HG02678 (cell line): ENCODE measurements around the gene ABAT.
"Not testable (repeated sequence)": the region's sequence is repeated elsewhere in the genome, so short reads cannot be mapped to it uniquely, and the experiment has no call there.

ENCODE experiments used
- ATAC-seq: cut with Tn5 transposase; IDR thresholded peaks from one replicate; pipeline ENCODE4 v1.9.1; 2021; ENCODE audit warnings: mild to moderate bottlenecking, moderate library complexity; ENCODE audit not compliant: unreplicated experiment

The ABAT gene

GRCh38 chr16:8678068-8678927, 3.9 kb downstream of the ABAT start:
- ATAC-seq, result no peak

DNA sequence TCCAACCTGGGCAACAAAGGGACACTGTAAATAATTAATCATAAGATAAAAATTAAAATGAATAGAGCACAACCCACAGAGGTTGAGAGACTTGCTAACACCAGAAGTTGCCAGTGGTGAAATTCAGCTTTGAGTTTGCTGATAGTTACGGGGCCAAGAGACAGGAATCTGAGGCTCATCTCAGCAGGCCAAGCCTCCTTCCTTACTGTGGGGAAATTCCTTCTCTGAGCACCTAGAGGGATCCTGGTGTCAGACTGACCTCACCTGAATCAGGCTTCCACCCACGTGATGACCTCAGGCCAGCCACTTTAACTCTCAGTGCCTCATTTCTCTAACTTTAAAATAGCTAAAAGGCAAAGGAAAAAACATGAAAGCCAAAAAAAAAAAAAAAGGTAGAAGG, 4.7 kb downstream of the ABAT start:
- no peak for ATAC-seq

DNA sequence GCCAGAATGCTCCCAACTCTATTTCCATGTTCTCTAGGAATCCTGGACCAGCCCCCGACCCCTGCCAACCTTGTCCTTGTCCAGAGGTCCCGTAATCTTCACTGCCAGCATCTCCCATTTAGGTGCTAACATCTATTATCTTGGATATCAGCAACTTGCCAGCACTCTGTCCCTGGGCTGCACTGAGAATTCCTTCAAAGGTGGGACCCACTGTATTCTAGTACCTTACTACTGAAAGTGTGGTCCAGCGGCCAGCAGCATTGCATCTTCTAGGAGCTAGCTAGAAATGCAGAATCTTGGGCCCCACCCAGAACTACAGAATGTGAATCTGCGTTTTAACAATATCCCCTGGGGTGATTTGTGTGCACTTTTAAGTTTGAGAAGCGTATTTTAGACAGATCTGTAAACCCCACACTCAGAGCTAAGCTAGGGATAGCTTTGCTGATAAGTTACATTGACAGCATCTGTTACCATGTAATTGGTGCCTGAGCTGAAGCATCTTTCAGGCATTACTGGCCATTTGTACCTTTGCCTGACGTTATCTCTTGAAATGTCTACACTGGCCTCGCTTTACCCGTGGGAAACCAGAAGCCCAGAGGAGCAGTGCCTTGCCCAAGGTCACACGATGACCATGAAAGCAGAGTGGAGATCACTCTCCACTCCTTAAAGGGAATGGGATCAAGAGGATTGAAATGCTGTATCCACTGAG, 8.3 kb downstream of the ABAT start:
- ATAC-seq, result no peak

DNA sequence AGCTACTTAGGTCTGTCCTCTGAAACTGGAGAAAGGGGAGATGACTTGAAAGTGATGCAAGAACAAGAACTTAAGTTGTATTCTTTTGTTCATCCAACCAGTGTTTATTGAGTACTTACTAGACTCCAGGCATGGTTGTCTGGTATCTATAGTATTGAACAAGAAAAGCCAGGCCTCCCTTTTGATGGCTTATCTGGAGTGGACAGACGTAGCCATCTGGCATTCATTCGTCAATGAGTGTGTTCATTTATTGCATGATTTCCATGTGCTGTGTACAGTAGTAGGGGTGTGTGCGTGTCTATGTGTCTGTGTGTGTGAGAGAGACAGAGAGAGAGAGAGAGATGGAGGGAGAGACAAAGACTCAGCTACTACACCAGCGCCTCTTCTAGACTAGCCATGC, 9.2 kb downstream of the ABAT start:
- ATAC-seq, result no peak

GRCh38 chr16:8685617-8686016, 11.2 kb downstream of the ABAT start:
- ATAC-seq, result no peak

DNA sequence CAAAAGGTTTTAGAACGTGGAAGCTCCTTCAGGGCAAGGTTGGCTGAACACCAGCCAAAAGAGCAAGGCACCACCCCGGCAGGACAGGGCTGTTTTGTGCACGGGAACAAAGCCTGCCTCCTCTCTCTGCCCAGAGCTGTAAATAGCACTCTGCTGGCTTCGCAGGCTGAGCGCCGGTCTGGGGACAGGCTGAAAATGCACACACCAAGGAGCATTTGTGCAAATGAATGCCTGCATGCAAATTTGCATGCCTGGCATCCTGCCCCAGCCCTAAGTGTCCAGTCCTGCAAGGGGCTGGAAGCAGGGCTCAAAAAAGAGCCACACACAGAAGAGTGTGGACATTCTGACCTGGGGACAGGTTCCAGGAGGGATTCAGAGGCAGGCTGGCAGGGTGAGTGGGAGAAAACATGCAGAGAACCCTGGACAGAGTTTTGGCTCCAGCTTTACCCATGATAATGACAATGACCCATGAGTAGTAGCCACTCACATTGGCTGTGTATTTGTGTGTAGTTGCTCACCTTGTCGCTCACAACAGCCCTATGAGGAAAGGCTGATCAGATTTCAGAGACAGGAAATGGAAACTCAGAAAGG, 11.7 kb downstream of the ABAT start:
- no peak for ATAC-seq

DNA sequence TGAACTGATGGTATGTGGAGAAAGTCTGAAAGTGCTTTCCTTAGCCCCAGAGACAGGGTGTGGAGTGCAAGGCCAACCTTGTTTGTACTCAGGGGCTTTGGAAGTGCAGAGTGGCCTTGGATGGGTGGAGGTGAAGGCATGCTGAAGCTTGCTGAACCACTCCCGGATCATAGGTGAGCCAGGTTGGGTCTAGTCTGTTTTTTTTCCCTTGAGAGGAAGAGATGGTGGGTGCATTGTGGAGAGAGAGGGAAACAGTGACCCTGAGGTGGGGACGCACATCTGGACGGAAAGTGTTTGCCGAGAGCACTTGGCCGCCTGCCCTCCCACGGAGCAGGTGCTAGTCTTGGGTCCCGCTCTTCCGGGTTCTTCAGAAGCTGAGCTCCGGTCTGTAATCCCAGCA, 12.5 kb downstream of the ABAT start:
- ATAC-seq, result no peak

GRCh38 chr16:8689686-8690085, 15.3 kb downstream of the ABAT start:
- no peak for ATAC-seq

DNA sequence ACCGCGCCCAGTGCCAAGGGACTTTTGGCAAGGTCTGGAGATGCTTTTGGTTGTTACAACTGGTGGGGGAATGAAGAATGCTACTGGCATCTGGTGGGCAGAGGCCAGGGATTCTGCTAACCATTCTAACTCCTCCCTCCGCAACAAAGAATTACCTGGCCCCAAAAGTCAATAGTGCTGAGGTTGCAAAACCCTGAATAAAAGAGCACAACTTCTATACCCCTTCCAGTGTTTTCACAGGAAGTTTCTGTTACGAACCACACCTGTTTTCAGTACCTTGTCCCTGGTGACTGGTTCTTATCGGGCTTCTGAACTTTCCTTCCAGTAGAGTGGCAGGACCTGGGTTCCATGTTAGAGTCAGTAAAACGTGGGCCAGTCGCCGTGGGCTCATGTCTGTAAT, 17.3 kb downstream of the ABAT start:
- ATAC-seq, result no peak

GRCh38 chr16:8694795-8695728, 20.6 kb downstream of the ABAT start:
- no peak for ATAC-seq

- no peak for ATAC-seq
These were observed 22.5 kb downstream of the ABAT start for GRCh38 chr16:8696880-8697279.

- no peak for ATAC-seq
These were observed 23.5 kb downstream of the ABAT start for GRCh38 chr16:8697965-8698364.

GRCh38 chr16:8703693-8704092, 29.3 kb downstream of the ABAT start:
- no peak for ATAC-seq

GRCh38 chr16:8704098-8704497, 29.7 kb downstream of the ABAT start:
- ATAC-seq, result no peak

GRCh38 chr16:8705100-8705822, 30.8 kb downstream of the ABAT start:
- ATAC-seq, result not testable (repeated sequence)

GRCh38 chr16:8708536-8708935, 34.1 kb downstream of the ABAT start:
- no peak for ATAC-seq

DNA sequence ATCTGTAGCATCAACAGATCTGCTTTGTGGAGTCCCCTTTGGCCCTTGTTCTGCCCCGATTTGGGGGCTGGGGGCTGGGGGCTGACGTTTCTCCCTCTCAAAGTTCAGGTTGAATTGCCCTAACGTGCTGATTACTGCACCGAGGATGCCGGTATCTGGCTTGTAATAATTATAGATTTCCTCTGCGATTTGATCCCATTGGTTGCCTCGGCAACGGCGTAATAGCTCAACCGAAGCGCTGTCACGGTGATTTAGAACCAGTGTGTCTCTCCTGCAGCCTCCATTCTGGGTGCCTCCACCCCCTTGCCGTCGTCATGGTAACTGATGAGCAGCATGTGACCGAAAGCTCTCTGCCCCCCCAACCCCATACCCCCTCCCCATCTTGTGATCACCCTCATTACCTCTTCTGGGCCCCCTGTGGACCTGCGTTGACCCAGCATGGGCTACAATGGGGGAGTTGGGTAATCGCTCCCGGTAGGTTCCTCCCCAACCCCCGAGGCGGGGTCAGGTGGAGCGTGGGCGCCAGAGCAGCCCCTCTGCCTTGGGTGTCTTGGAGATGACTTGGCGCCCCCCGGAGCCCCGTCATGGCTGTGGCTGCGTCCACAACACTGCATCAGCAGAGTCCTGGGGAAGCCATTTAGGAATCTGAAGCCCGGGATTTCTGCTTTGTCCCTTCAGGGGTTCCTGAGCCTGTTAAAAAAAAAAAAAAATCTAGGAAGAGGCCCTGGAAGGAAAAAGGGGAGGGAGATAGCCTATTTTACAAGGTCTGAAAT, 38.4 kb downstream of the ABAT start:
- no peak for ATAC-seq

GRCh38 chr16:8713635-8714172, 39.3 kb downstream of the ABAT start:
- ATAC-seq, result no peak

DNA sequence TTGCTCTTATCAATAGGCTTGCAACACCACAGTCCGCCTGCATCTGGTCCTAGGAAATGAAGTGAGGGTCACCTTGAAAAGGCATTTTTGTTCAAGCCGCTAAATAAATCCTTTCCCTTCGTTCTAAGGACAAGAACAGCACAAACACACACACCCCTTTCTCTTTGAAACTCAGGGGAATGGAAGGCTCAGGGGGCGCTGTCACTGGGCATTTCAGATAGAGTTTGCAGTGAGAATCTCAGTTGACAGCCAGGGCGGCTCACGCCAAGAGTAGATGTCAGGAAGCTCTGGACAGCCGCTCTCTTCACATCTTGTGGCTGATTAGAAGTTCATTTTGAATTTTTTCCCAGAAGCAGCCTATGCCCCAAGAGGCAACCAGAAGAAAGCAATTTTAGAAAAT, 39.8 kb downstream of the ABAT start:
- ATAC-seq, result no peak
